ENCODE measurements around the gene PRPF31. TPM values are rescaled to one million over a fixed set of nuclear protein-coding genes. Genes with fewer than 3 reads are reported as not detected.

The PRPF31 gene
- total RNA-seq, 1 donor from 2014 or later, result 25.3 TPM

- FAIRE-seq, result no peak
- DNase-seq (ENCODE audit: low spot score in 2 of 2), result no peak
These were observed 65.1 kb downstream of the PRPF31 start for GRCh38 chr19:54180691-54181091.

Other genes starting within 250 kb of the PRPF31 start
- gene MYADM, start 247.9 kb upstream of the PRPF31 start, total RNA-seq, result 2.4 TPM
- 1.2 TPM for gene PRKCG, start 233.6 kb upstream of the PRPF31 start, total RNA-seq
- gene CACNG7, start 206.5 kb upstream of the PRPF31 start, total RNA-seq, result 4.9 TPM
- gene CACNG8, start 152.8 kb upstream of the PRPF31 start, total RNA-seq, result 4.1 TPM
- gene CACNG6, start 124.1 kb upstream of the PRPF31 start, total RNA-seq, result under 0.01 TPM
- not detected for gene VSTM1, start 51.9 kb upstream of the PRPF31 start, total RNA-seq
- gene TARM1, start 34.4 kb upstream of the PRPF31 start, total RNA-seq, result not detected
- gene OSCAR, start 15.0 kb upstream of the PRPF31 start, total RNA-seq, result not detected
- 9.4 TPM for gene NDUFA3, start 12.9 kb upstream of the PRPF31 start, total RNA-seq
- 6.5 TPM for gene TFPT, start 97 bp upstream of the PRPF31 start, total RNA-seq
- 3.7 TPM for gene CNOT3, start 22.0 kb downstream of the PRPF31 start, total RNA-seq
- 7.3 TPM for gene LENG1, start 44.0 kb downstream of the PRPF31 start, total RNA-seq
- not detected for gene TMC4, start 57.4 kb downstream of the PRPF31 start, total RNA-seq
- gene MBOAT7, start 73.8 kb downstream of the PRPF31 start, total RNA-seq, result 18.3 TPM
- 33.4 TPM for gene TSEN34, start 75.6 kb downstream of the PRPF31 start, total RNA-seq
- gene RPS9, start 85.1 kb downstream of the PRPF31 start, total RNA-seq, result 2,066 TPM
- not detected for gene LILRB3, start 107.3 kb downstream of the PRPF31 start, total RNA-seq
- gene LILRA6, start 127.0 kb downstream of the PRPF31 start, total RNA-seq, result under 0.01 TPM
- gene LILRB5, start 141.5 kb downstream of the PRPF31 start, total RNA-seq, result under 0.01 TPM
- not detected for gene LILRB2, start 165.4 kb downstream of the PRPF31 start, total RNA-seq
- 0.82 TPM for gene LILRA5, start 197.4 kb downstream of the PRPF31 start, total RNA-seq
- under 0.01 TPM for gene LILRA4, start 223.4 kb downstream of the PRPF31 start, total RNA-seq
- gene LAIR1, start 249.2 kb downstream of the PRPF31 start, total RNA-seq, result 1.6 TPM